Neural cell (in vitro differentiated cells): ENCODE results near the gene ITGAL.

Experiments
- CTCF ChIP-seq: fragments of 450-650 bp; IDR thresholded peaks from 2 replicates; pipeline ENCODE4 v1.5.1; 2014; ENCODE audit warnings: antibody characterized with exemption, mild to moderate bottlenecking, moderate library complexity; ENCODE audit not compliant: poor library complexity, severe bottlenecking
- EP300 ChIP-seq: fragments of 450-650 bp; conservative IDR thresholded peaks from 2 replicates; pipeline ENCODE4 v1.6.1; 2014; ENCODE audit warnings: antibody characterized with exemption, mild to moderate bottlenecking, moderate library complexity; ENCODE audit not compliant: poor library complexity, severe bottlenecking
- EZH2 ChIP-seq: fragments of 200-600, 300-800 bp; shearing (Covaris generic), sonication (generic); IDR thresholded peaks from 2 replicates; pipeline ENCODE4 v1.6.1; 2014; ENCODE audit warnings: antibody characterized with exemption, low read length, borderline replicate concordance, mild to moderate bottlenecking; ENCODE audit not compliant: insufficient read depth, poor library complexity, severe bottlenecking
- RAD21 ChIP-seq: fragments of 450-650 bp; conservative IDR thresholded peaks from 2 replicates; pipeline ENCODE4 v1.6.1; 2014; ENCODE audit warnings: antibody characterized with exemption, mild to moderate bottlenecking, moderate library complexity
- REST ChIP-seq: IDR thresholded peaks from 2 replicates; pipeline ENCODE4 v1.6.1; 2012; ENCODE audit warnings: borderline replicate concordance
- SMC3 ChIP-seq: fragments of 450-650 bp; conservative IDR thresholded peaks from 2 replicates; pipeline ENCODE4 v1.6.1; 2014; ENCODE audit warnings: antibody characterized with exemption, mild to moderate bottlenecking, moderate library complexity; ENCODE audit not compliant: poor library complexity

DNA sequence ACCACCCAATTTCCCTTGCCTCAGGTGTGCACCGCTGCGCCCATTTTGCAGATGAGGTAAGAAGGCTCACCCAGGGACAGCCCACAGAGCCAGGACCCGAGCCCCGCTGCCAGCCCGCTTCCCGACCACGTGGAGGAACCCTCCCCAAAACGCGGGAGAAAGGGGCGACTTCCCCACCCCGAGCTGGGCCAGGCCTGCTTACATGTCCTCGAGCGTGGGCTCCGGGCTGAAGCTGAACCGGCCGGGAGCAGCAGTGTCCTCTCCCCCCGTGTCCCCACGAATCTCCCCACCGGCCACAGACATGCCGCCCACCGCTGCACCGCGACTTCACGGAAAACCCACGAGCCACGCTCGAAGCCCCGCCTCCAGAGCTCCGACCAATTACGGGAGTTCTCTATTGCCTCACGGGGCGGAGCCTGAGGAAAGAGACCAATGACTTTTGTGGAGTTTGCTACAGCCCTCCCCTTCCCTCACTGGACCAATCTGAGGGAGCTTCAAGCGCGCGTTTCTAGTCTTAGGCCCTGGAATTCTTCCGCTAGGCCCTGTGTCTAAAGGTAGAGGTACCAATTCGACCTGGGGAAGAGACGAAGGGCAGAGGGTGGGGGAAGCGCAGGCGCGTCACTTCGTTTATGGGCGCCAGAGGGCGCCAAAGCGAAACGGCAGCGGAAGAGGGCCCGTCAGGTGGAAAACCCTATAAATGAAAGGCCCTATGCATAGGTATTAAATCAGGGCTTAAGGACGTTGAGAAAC is 42.7 kb upstream of the ITGAL start, which contains the start of gene DCTPP1:
- peak; percentile 99 for TF ChIP-seq CTCF
- TF ChIP-seq SMC3: peak; percentile 98
- TF ChIP-seq EZH2: no peak
- TF ChIP-seq EP300: peak; percentile 15
- TF ChIP-seq REST: peak; percentile 55
- TF ChIP-seq RAD21: peak; percentile 95
